ENCODE data around the gene PLEKHM2.

DNA sequence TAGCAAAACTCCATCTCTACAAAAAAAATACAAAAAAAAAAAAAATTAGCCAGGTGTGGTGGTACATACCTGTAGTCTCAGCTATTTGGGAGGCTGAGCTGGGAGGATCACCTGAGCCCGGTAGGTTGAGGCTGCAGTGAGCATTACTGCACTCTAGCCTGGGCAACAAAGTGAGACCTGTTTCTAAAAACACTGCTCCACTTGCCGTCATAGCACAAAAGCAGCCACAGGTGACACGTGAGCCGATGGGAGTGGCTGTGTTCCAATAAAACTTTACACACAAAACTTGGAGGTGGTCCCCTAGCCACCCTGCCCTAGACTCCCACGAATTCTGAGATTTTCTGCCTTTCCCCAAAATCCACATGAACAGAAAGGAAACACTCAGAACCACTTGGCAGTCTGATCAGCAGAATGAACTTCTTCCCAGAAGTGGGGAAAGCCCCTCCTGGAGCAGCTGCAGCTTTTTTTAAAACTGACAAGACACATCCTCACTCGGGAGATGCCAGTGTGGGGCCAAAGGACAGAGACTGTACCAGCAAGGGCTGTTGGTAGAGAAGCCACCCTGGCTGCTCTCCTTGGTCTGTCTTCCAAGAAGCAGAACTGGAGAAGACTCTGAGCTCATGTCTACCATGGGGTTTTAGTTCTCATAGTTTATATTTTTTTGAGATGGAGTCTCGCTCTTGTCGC, 23.3 kb downstream of the PLEKHM2 start:
- TF ChIP-seq, protein P1, sequence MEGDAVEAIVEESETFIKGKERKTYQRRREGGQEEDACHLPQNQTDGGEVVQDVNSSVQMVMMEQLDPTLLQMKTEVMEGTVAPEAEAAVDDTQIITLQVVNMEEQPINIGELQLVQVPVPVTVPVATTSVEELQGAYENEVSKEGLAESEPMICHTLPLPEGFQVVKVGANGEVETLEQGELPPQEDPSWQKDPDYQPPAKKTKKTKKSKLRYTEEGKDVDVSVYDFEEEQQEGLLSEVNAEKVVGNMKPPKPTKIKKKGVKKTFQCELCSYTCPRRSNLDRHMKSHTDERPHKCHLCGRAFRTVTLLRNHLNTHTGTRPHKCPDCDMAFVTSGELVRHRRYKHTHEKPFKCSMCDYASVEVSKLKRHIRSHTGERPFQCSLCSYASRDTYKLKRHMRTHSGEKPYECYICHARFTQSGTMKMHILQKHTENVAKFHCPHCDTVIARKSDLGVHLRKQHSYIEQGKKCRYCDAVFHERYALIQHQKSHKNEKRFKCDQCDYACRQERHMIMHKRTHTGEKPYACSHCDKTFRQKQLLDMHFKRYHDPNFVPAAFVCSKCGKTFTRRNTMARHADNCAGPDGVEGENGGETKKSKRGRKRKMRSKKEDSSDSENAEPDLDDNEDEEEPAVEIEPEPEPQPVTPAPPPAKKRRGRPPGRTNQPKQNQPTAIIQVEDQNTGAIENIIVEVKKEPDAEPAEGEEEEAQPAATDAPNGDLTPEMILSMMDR (conservative IDR thresholded peaks at IDR 0.05; ENCODE audit: low read depth, low read length): no peak
- no peak for TF ChIP-seq EZH2 (IDR thresholded peaks at IDR 0.05; ENCODE audit: borderline replicate concordance, low read depth, low read length, poor library complexity, severe bottlenecking)

All from A673 (cell line).